HepG2 (cell line): ENCODE data around the gene DHRS4L2. TPM values are rescaled to one million over a fixed set of nuclear protein-coding genes. Genes with fewer than 3 reads are reported as not detected.
A peak's percentile ranks its signal among the peaks of the same experiment; 100 is the strongest.

Experiments used
- AKNA ChIP-seq: sonication (generic); formaldehyde crosslinking; IDR thresholded peaks from 2 replicates; pipeline ENCODE4 v1.4.0; 2020; ENCODE audit warnings: missing genetic modification reagents, borderline replicate concordance
- CREBL2 ChIP-seq: sonication (generic); formaldehyde crosslinking; IDR thresholded peaks from 2 replicates; pipeline ENCODE4 v1.8.1; 2023; ENCODE audit warnings: missing genetic modification reagents, mild to moderate bottlenecking, borderline replicate concordance
- GATAD2A ChIP-seq: IDR thresholded peaks from 2 replicates; pipeline ENCODE4 v1.6.1; 2016
- GLI4 ChIP-seq: sonication (generic); formaldehyde crosslinking; IDR thresholded peaks from 2 replicates; pipeline ENCODE4 v1.5.1; 2020; ENCODE audit warnings: missing genetic modification reagents, mild to moderate bottlenecking, moderate library complexity, borderline replicate concordance
- HES4 ChIP-seq: sonication (generic); formaldehyde crosslinking; IDR thresholded peaks from 2 replicates; pipeline ENCODE4 v1.9.0; 2021; ENCODE audit warnings: mild to moderate bottlenecking, missing genetic modification reagents, borderline replicate concordance
- KLF6 ChIP-seq: IDR thresholded peaks from 2 replicates; pipeline ENCODE4 v1.8.0; 2016; ENCODE audit warnings: missing biosample characterization, missing genetic modification reagents
- MEF2D ChIP-seq: sonication (generic); formaldehyde crosslinking; IDR thresholded peaks from 2 replicates; pipeline ENCODE4 v1.5.1; 2020; ENCODE audit warnings: mild to moderate bottlenecking, missing genetic modification reagents
- MXI1 ChIP-seq: IDR thresholded peaks from 3 replicates; pipeline ENCODE4 v1.6.1; 2012; ENCODE audit warnings: low read depth, low read length, inconsistent platforms, borderline replicate concordance
- SP4 ChIP-seq: sonication (generic); formaldehyde crosslinking; IDR thresholded peaks from 2 replicates; pipeline ENCODE4 v1.8.1; 2023; ENCODE audit warnings: mild to moderate bottlenecking, missing genetic modification reagents
- TEAD3 ChIP-seq: optimal IDR thresholded peaks from 2 replicates; pipeline ENCODE3; 2016; ENCODE audit warnings: borderline replicate concordance
- ZNF225 ChIP-seq: sonication (generic); formaldehyde crosslinking; IDR thresholded peaks from 2 replicates; pipeline ENCODE4 v1.4.0; 2020; ENCODE audit warnings: mild to moderate bottlenecking, missing genetic modification reagents
- ZNF382 ChIP-seq: sonication (generic); formaldehyde crosslinking; IDR thresholded peaks from 2 replicates; pipeline ENCODE4 v1.5.0; 2020; ENCODE audit warnings: missing genetic modification reagents, mild to moderate bottlenecking, borderline replicate concordance
- ZNF570 ChIP-seq: sonication (generic); formaldehyde crosslinking; IDR thresholded peaks from 2 replicates; pipeline ENCODE4 v1.4.0; 2020; ENCODE audit warnings: mild to moderate bottlenecking, missing genetic modification reagents, borderline replicate concordance
- ZNF747 ChIP-seq: sonication (generic); formaldehyde crosslinking; IDR thresholded peaks from 2 replicates; pipeline ENCODE4 v1.8.1; 2023; ENCODE audit warnings: missing genetic modification reagents, mild to moderate bottlenecking, borderline replicate concordance
- polyA plus RNA-seq, 8 experiments: library from polyadenylated mRNA; depleted of rRNA in 3 of 8; stranded (reverse) in 7 of 8; unstranded in 1 of 8; fragments of >200 nt; fragmentation: Illumina TruSeq in 4 of 8; extraction: Trizol in 4 of 8; gene quantifications; 2 replicates each; pipeline versions ENCODE4 v1.2.1 to v1.2.3, GENCODE V29; 2011 to 2016; ENCODE audit warnings: low read depth in 4 of 8, missing spikeins in 1 of 8, mixed read lengths in 1 of 8; ENCODE audit not compliant: insufficient read depth in 1 of 8
- total RNA-seq, 5 experiments: library from RNA; depleted of rRNA; stranded (reverse); fragments of >200 nt; fragmentation: Illumina TruSeq; extraction: Trizol; gene quantifications; 2 replicates each; pipeline ENCODE4 v1.2.3, GENCODE V29; 2016; ENCODE audit warnings: low read depth in 1 of 5
- TF ChIP-seq, protein P1 (sequence below): IDR thresholded peaks from 2 replicates; pipeline ENCODE4 v1.6.1; 2016; ENCODE audit warnings: mild to moderate bottlenecking
- TF ChIP-seq, protein P2 (sequence below): sonication (generic); formaldehyde crosslinking; IDR thresholded peaks from 2 replicates; pipeline ENCODE4 v1.4.0; 2020; ENCODE audit warnings: mild to moderate bottlenecking, low read depth, missing genetic modification reagents
- TF ChIP-seq, protein P3 (sequence below): sonication (generic); formaldehyde crosslinking; IDR thresholded peaks from 2 replicates; pipeline ENCODE4 v1.5.0; 2020; ENCODE audit warnings: missing genetic modification reagents
- TF ChIP-seq, protein P4 (sequence below): sonication (generic); formaldehyde crosslinking; IDR thresholded peaks from 2 replicates; pipeline ENCODE4 v1.4.0; 2020; ENCODE audit warnings: low read depth, mild to moderate bottlenecking, missing genetic modification reagents

DHRS4L2 gene
- total and polyA plus RNA-seq, 2 of the 13 experiments (the other 11 are each of a cell fraction or from before 2014, with no cell fraction given), result 24.7 to 38.2 TPM

GRCh38 chr14:24051789-24052655, 63.3 kb downstream of the DHRS4L2 start, which contains the start of gene CARMIL3 (continued):
- TF ChIP-seq, protein P1, sequence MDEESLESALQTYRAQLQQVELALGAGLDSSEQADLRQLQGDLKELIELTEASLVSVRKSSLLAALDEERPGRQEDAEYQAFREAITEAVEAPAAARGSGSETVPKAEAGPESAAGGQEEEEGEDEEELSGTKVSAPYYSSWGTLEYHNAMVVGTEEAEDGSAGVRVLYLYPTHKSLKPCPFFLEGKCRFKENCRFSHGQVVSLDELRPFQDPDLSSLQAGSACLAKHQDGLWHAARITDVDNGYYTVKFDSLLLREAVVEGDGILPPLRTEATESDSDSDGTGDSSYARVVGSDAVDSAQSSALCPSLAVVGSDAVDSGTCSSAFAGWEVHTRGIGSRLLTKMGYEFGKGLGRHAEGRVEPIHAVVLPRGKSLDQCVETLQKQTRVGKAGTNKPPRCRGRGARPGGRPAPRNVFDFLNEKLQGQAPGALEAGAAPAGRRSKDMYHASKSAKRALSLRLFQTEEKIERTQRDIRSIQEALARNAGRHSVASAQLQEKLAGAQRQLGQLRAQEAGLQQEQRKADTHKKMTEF (CRISPR knock-in tag), result peak; percentile 53
- TF ChIP-seq SP4 (CRISPR knock-in tag), result peak; percentile 71
- no peak for TF ChIP-seq ZNF570 (CRISPR knock-in tag)
- peak; percentile 89 for TF ChIP-seq ZNF225 (CRISPR knock-in tag)
- no peak for TF ChIP-seq ZNF382
- TF ChIP-seq, protein P2, sequence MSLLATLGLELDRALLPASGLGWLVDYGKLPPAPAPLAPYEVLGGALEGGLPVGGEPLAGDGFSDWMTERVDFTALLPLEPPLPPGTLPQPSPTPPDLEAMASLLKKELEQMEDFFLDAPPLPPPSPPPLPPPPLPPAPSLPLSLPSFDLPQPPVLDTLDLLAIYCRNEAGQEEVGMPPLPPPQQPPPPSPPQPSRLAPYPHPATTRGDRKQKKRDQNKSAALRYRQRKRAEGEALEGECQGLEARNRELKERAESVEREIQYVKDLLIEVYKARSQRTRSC, result peak; percentile 67; the same call in 1 of the 2 replicates
- peak; percentile 96 for TF ChIP-seq GLI4 (CRISPR knock-in tag)
- peak; percentile 75; the same call in 1 of the 2 replicates for TF ChIP-seq MEF2D (CRISPR knock-in tag)
- TF ChIP-seq ZNF747, result peak; percentile 54; the same call in 1 of the 2 replicates
- no peak for TF ChIP-seq AKNA (CRISPR knock-in tag)
- TF ChIP-seq, protein P3, sequence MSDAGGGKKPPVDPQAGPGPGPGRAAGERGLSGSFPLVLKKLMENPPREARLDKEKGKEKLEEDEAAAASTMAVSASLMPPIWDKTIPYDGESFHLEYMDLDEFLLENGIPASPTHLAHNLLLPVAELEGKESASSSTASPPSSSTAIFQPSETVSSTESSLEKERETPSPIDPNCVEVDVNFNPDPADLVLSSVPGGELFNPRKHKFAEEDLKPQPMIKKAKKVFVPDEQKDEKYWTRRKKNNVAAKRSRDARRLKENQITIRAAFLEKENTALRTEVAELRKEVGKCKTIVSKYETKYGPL (CRISPR knock-in tag), result no peak
- TF ChIP-seq, protein P4, sequence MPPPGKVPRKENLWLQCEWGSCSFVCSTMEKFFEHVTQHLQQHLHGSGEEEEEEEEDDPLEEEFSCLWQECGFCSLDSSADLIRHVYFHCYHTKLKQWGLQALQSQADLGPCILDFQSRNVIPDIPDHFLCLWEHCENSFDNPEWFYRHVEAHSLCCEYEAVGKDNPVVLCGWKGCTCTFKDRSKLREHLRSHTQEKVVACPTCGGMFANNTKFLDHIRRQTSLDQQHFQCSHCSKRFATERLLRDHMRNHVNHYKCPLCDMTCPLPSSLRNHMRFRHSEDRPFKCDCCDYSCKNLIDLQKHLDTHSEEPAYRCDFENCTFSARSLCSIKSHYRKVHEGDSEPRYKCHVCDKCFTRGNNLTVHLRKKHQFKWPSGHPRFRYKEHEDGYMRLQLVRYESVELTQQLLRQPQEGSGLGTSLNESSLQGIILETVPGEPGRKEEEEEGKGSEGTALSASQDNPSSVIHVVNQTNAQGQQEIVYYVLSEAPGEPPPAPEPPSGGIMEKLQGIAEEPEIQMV, result peak; percentile 64
- peak; percentile 8 for TF ChIP-seq TEAD3 (CRISPR knock-in tag)
- peak; percentile 83 for TF ChIP-seq HES4 (CRISPR knock-in tag)
- peak; percentile 90 for TF ChIP-seq KLF6
- TF ChIP-seq GATAD2A (CRISPR knock-in tag), result peak; percentile 57; the same call in 1 of the 2 replicates
- peak; percentile 32; the same call in 1 of the 2 replicates for TF ChIP-seq CREBL2 (CRISPR knock-in tag)
- peak; percentile 47; the same call in 1 of the 3 replicates for TF ChIP-seq MXI1
